Osteoblast (primary cell): ENCODE measurements around the gene PNP. TPM values are rescaled to one million over a fixed set of nuclear protein-coding genes. Genes with fewer than 3 reads are reported as not detected.
A peak's percentile ranks its signal among the peaks of the same experiment; 100 is the strongest.

Experiments
- DNase-seq: peaks from one replicate; pipeline ENCODE4 v3.0.0; 2011; ENCODE audit warnings: low spot score, mixed read lengths; ENCODE audit not compliant: insufficient read length; ENCODE audit errors: missing footprints
- H2AFZ ChIP-seq: 2 replicates; pipeline ENCODE4 v1.6.0; 2011; ENCODE audit warnings: mild to moderate bottlenecking, low read length
- H3K27ac ChIP-seq: 2 replicates; pipeline ENCODE4 v1.5.1; 2011; ENCODE audit warnings: mild to moderate bottlenecking, low read depth, low read length, moderate library complexity
- H3K27me3 ChIP-seq: 2 replicates; pipeline ENCODE4 v1.6.0; 2012; ENCODE audit warnings: mild to moderate bottlenecking, control low read depth, inconsistent platforms, low read length, moderate library complexity; ENCODE audit not compliant: insufficient read depth
- H3K36me3 ChIP-seq: 2 replicates; pipeline ENCODE4 v1.5.1; 2011; ENCODE audit warnings: mild to moderate bottlenecking, low read length, control low read depth, moderate library complexity; ENCODE audit not compliant: insufficient read depth
- H3K4me1 ChIP-seq: 2 replicates; pipeline ENCODE4 v1.5.1; 2011; ENCODE audit warnings: mild to moderate bottlenecking, low read length, control low read depth, moderate library complexity; ENCODE audit not compliant: insufficient read depth
- H3K4me2 ChIP-seq: 2 replicates; pipeline ENCODE4 v1.6.0; 2011; ENCODE audit warnings: mild to moderate bottlenecking, low read length; ENCODE audit not compliant: insufficient read depth
- H3K4me3 ChIP-seq: fragments of 200-600 bp; sonication (generic); 3 replicates; pipeline ENCODE4 v1.5.1; 2012; ENCODE audit warnings: mild to moderate bottlenecking, low read length, inconsistent platforms; ENCODE audit not compliant: insufficient read depth
- H3K79me2 ChIP-seq: 2 replicates; pipeline ENCODE4 v1.6.0; 2012; ENCODE audit warnings: mild to moderate bottlenecking, low read length, control low read depth, inconsistent platforms; ENCODE audit not compliant: insufficient read depth
- H3K9me3 ChIP-seq: 2 replicates; pipeline ENCODE4 v1.5.1; 2011; ENCODE audit warnings: low read depth, low read length, control low read depth
- H4K20me1 ChIP-seq: 2 replicates; pipeline ENCODE4 v1.6.0; 2012; ENCODE audit warnings: mild to moderate bottlenecking, low read length, control low read depth; ENCODE audit not compliant: insufficient read depth
- total RNA-seq: library from RNA; depleted of rRNA; stranded (reverse); fragments of >200 nt; gene quantifications from 2 replicates; pipeline ENCODE4 v1.2.3, GENCODE V29; 2012
- TF ChIP-seq, protein P1 (sequence below): IDR thresholded peaks from 2 replicates; pipeline ENCODE4 v1.5.1; 2011; ENCODE audit warnings: mild to moderate bottlenecking, low read depth, low read length, moderate library complexity; ENCODE audit errors: extremely low read depth

The PNP gene
- total RNA-seq, 1 donor: 29.7 TPM

DNA sequence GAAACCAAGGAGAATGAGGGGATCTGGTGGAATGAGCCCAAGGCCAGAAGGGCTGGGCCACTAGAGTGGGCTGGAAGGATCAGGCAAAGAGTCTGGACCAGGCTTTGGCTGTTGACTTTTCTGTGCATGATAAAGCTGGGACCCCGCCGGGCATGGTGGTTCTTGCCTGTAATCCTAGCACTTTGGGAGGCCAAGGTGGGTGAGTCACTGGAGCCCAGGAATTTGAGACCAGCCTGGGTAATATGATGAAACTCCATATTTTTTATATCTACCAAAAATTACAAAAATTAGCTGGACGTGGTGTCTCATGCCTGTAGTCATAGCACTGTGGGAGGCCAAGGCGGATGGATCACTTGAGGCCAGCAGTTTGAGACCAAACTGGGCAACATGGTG lies 32.8 kb upstream of the PNP start:
- no peak for DNase-seq
- Histone ChIP-seq H2AFZ (peak overlapping the region; percentile 62), H4K20me1 (no peaks in the 10 kb centered on the region), H3K4me1 (peaks cover 22% of the 10 kb centered on the region), H3K79me2 (no peaks in the 10 kb centered on the region), H3K4me2 (peak overlapping the region; percentile 45), H3K27ac (peak overlapping the region; percentile 71), H3K27me3 (no peaks in the 10 kb centered on the region), H3K36me3 (no peaks in the 10 kb centered on the region), H3K9me3 (no peaks in the 10 kb centered on the region), H3K4me3 (no peak overlapping the region)
- TF ChIP-seq, protein P1, sequence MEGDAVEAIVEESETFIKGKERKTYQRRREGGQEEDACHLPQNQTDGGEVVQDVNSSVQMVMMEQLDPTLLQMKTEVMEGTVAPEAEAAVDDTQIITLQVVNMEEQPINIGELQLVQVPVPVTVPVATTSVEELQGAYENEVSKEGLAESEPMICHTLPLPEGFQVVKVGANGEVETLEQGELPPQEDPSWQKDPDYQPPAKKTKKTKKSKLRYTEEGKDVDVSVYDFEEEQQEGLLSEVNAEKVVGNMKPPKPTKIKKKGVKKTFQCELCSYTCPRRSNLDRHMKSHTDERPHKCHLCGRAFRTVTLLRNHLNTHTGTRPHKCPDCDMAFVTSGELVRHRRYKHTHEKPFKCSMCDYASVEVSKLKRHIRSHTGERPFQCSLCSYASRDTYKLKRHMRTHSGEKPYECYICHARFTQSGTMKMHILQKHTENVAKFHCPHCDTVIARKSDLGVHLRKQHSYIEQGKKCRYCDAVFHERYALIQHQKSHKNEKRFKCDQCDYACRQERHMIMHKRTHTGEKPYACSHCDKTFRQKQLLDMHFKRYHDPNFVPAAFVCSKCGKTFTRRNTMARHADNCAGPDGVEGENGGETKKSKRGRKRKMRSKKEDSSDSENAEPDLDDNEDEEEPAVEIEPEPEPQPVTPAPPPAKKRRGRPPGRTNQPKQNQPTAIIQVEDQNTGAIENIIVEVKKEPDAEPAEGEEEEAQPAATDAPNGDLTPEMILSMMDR: no peak

DNA sequence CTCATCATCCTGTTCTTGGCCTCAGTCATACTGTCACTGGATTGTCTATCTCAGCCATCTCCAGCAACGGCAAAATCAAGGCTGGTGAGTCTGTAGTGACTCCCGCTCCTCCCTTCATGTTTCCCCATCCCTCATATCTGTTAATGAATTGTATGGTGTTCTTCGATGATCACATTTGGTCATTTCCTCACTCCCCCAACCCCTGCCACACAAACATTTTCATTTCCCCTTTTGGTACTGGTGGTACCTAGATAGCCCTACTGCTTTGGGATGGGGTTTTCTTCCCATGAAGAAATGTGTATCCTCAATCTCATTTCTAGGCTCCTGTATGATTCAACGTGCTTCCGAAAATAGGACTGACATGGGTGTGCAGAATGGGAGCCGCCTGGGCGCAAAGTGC lies 30.5 kb upstream of the PNP start:
- Histone ChIP-seq H3K4me2 (no peak overlapping the region), H3K27ac (no peak overlapping the region), H3K4me3 (no peak overlapping the region), H3K79me2 (no peaks in the 10 kb centered on the region), H3K4me1 (peaks cover 22% of the 10 kb centered on the region), H3K36me3 (no peaks in the 10 kb centered on the region), H4K20me1 (no peaks in the 10 kb centered on the region), H3K27me3 (no peaks in the 10 kb centered on the region), H3K9me3 (no peaks in the 10 kb centered on the region), H2AFZ (no peak overlapping the region)
- no peak for DNase-seq
- TF ChIP-seq, protein P1: no peak

DNA sequence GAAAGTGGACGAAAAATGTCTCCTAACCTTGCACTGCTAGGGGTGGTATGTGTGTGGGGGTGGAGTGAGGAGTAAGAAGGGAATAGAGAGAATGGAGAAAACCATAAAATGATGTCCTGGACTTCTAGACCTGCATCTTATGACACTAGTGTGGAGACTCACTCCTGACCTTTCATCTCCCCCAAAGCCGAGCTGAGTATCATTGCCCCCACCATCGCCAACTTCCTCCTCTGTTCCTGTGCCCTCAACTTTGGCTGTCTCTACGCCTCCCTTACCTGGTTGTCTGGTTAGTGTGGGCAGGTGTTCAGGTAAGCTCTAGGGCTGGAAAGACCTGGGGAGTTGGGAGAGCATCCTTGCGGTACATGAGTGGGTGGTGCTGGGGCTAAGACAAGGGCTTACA lies 28.7 kb upstream of the PNP start:
- peaks cover under 1% of the 10 kb centered on the region for H3K36me3 ChIP-seq
- H3K4me3 ChIP-seq: no peak overlapping the region
- TF ChIP-seq, protein P1: no peak
- H3K4me1 ChIP-seq: peaks cover 17% of the 10 kb centered on the region
- no peaks in the 10 kb centered on the region for H3K27me3 ChIP-seq
- no peak overlapping the region for H3K27ac ChIP-seq
- H4K20me1 ChIP-seq: no peaks in the 10 kb centered on the region
- DNase-seq: no peak
- H3K4me2 ChIP-seq: no peak overlapping the region
- no peaks in the 10 kb centered on the region for H3K9me3 ChIP-seq
- H2AFZ ChIP-seq: no peak overlapping the region
- H3K79me2 ChIP-seq: no peaks in the 10 kb centered on the region

GRCh38 chr14:20440882-20441281 lies 28.3 kb upstream of the PNP start:
- Histone ChIP-seq H3K27ac (no peak overlapping the region), H3K4me3 (no peak overlapping the region), H3K79me2 (no peaks in the 10 kb centered on the region), H3K36me3 (peaks cover 5% of the 10 kb centered on the region), H3K4me2 (no peak overlapping the region), H3K27me3 (no peaks in the 10 kb centered on the region), H3K4me1 (peaks cover 13% of the 10 kb centered on the region), H4K20me1 (no peaks in the 10 kb centered on the region), H2AFZ (peak overlapping the region; percentile 6), H3K9me3 (no peaks in the 10 kb centered on the region)
- DNase-seq: no peak
- TF ChIP-seq, protein P1: no peak
